CD1c-positive myeloid dendritic cell (primary cell): Measurements from ENCODE around the gene CFAP251.
"Not testable (repeated sequence)": the region's sequence is repeated elsewhere in the genome, so short reads cannot be mapped to it uniquely, and the experiment has no call there.

Experiments
- DNase-seq: peaks from one replicate; pipeline ENCODE4 v3.0.0-alpha.2; 2016; ENCODE audit errors: extremely low spot score

CFAP251 gene

GRCh38 chr12:122024132-122024785 lies 105.9 kb downstream of the CFAP251 start:
- peak; percentile 14 for DNase-seq

GRCh38 chr12:122026706-122027333 lies 108.4 kb downstream of the CFAP251 start:
- no peak for DNase-seq

GRCh38 chr12:122028165-122028904 lies 109.9 kb downstream of the CFAP251 start:
- no peak for DNase-seq

GRCh38 chr12:122028905-122029560 lies 110.6 kb downstream of the CFAP251 start:
- no peak for DNase-seq

GRCh38 chr12:122029620-122030423 lies 111.4 kb downstream of the CFAP251 start:
- peak; percentile 41 for DNase-seq

- DNase-seq: no peak
Measured at GRCh38 chr12:122030424-122031035, 112.1 kb downstream of the CFAP251 start.

GRCh38 chr12:122031342-122032216 lies 113.2 kb downstream of the CFAP251 start:
- DNase-seq: peak; percentile 42

GRCh38 chr12:122032580-122032979 lies 114.2 kb downstream of the CFAP251 start:
- no peak for DNase-seq

- DNase-seq: no peak
Measured at GRCh38 chr12:122035292-122035691, 116.9 kb downstream of the CFAP251 start.

GRCh38 chr12:122036153-122036552 lies 117.8 kb downstream of the CFAP251 start:
- DNase-seq: no peak

- no peak for DNase-seq
Measured at GRCh38 chr12:122040579-122041386, 122.4 kb downstream of the CFAP251 start.

GRCh38 chr12:122041458-122041857 lies 123.1 kb downstream of the CFAP251 start:
- DNase-seq: not testable (repeated sequence)

GRCh38 chr12:122042910-122043309 lies 124.5 kb downstream of the CFAP251 start:
- DNase-seq: no peak

- DNase-seq: no peak
Measured at GRCh38 chr12:122043476-122043875, 125.1 kb downstream of the CFAP251 start.

GRCh38 chr12:122045262-122045661 lies 126.9 kb downstream of the CFAP251 start:
- no peak for DNase-seq

- DNase-seq: no peak
Measured at GRCh38 chr12:122046145-122046544, 127.8 kb downstream of the CFAP251 start.

- DNase-seq: no peak
Measured at GRCh38 chr12:122048151-122048550, 129.8 kb downstream of the CFAP251 start.

GRCh38 chr12:122049827-122050226 lies 131.4 kb downstream of the CFAP251 start:
- DNase-seq: no peak

GRCh38 chr12:122050706-122051105 lies 132.3 kb downstream of the CFAP251 start:
- DNase-seq: no peak
